BLaER1 treated with 17β-estradiol and CSF1 and Interleukin-3, amounts not matched to agents 10 nM and 100 nM (cell line): ENCODE data around the gene PLA2G3.
A peak's percentile ranks its signal among the peaks of the same experiment; 100 is the strongest.
"Not testable (repeated sequence)": the region's sequence is repeated elsewhere in the genome, so short reads cannot be mapped to it uniquely, and the experiment has no call there.

Source experiments
- H3K27ac ChIP-seq, 11 experiments: shearing (Covaris generic); formaldehyde crosslinking; 2 replicates each; pipeline ENCODE4 v1.8.1; 2022
- H3K27me3 ChIP-seq, 11 experiments: shearing (Covaris generic); formaldehyde crosslinking; 2 replicates each; pipeline ENCODE4 v1.8.1; 2022
- H3K36me3 ChIP-seq, 11 experiments: shearing (Covaris generic); formaldehyde crosslinking; 2 replicates each; pipeline ENCODE4 v1.8.1; 2022
- H3K4me1 ChIP-seq, 10 experiments: shearing (Covaris generic); formaldehyde crosslinking; 2 replicates each; pipeline ENCODE4 v1.8.1; 2022
- H3K4me2 ChIP-seq, 11 experiments: shearing (Covaris generic); formaldehyde crosslinking; 2 replicates each; pipeline ENCODE4 v1.8.1; 2022
- H3K4me3 ChIP-seq, 10 experiments: shearing (Covaris generic); formaldehyde crosslinking; 2 replicates each; pipeline ENCODE4 v1.8.1; 2022
- H3K9ac ChIP-seq, 11 experiments: shearing (Covaris generic); formaldehyde crosslinking; 2 replicates each; pipeline ENCODE4 v1.8.1; 2022
- H3K9me3 ChIP-seq, 11 experiments: shearing (Covaris generic); formaldehyde crosslinking; replicated peaks in 1 of 11; 2 replicates each; pipeline ENCODE4 v1.8.1; 2022
- H4K20me1 ChIP-seq, 11 experiments: shearing (Covaris generic); formaldehyde crosslinking; 2 replicates each; pipeline ENCODE4 v1.8.1; 2022
- Cebpa-rat ChIP-seq, 11 experiments: shearing (Covaris generic); IDR thresholded peaks; 2 replicates each; pipeline ENCODE4 v1.8.1; 2022

Gene PLA2G3

DNA sequence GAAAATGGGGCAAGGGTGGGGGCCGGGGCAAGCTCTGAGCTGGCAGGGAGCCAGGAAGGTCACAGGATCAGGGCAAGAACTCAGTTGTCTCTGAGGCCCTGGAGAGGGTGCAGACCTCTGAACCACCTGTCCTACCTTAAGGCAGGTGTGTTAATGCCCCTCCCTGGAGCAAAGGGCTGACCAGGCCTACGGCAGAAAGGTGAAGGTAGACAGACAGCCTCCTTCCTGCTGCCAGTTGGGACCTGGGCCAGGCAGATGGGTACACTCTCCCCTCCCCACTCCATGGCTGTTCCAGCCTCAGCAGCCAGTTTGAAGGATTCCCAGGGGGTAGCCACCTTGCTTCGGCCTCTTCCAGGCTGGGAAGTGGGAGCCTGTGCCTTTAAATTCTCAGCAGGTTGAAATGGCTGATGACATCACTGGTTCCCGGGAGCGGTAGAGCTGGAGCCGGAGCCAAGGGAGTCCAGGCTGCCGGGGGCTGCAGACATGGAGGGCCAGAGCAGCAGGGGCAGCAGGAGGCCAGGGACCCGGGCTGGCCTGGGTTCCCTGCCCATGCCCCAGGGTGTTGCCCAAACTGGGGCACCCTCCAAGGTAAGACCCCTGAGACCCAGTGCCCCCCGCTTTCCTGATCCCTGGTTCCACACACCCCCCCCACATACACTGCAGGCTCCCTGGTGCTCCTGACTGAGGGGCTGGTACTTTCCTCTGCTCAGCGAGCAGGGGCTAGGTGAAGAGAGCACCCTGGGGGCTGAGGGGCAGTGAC lies 17.6 kb downstream of the PLA2G3 start, which contains the start of gene INPP5J:
Gene INPP5J (plus strand): TSS at position 435 of the 760 bp plus-strand sequence. CDS start 49 bp downstream, at position 484.
- H3K4me1 ChIP-seq = peaks cover 4 to 44% (median 32%) of the 10 kb centered on the region in 10 experiments; a peak in 17 of 20 replicates
- H3K27ac ChIP-seq = no peak within 1 kb of the TSS
- H3K4me3 ChIP-seq = no peak within 1 kb of the TSS
- H3K27me3 ChIP-seq = no peaks in the 10 kb centered on the region
- no peaks in the 10 kb centered on the region for H3K9me3 ChIP-seq
- H3K4me2 ChIP-seq = peak within 1 kb of the TSS in 4 of 11 experiments; percentile 4 to 29 (median 20); a peak in 5 of 22 replicates
- H3K9ac ChIP-seq = no peak within 1 kb of the TSS
- TF ChIP-seq Cebpa-rat (IDR thresholded peaks at IDR 0.05) = no peak
- no peaks in the 10 kb centered on the region for H3K36me3 ChIP-seq
- no peaks in the 10 kb centered on the region for H4K20me1 ChIP-seq

DNA sequence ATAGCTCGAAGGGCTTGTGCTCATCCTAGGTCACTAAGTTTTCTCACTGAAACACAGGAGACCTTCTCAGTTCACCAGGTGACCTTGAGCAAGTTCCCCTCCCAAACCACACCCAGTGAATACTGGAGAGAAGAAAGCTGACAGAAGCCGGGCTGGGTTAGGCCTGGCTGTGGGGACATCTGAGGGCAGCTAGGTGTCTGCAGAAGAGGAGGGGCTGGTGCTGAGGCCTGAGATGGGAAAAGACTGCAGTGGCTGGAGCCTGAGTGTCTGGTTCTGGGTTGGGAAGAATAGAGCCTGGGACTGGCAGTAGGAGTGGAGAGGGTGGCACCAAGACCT lies 18.1 kb downstream of the PLA2G3 start:
- Histone ChIP-seq H3K27me3 (no peaks in the 10 kb centered on the region), H3K4me2 (no peak overlapping the region), H3K27ac (no peak overlapping the region), H4K20me1 (no peaks in the 10 kb centered on the region), H3K4me3 (no peak overlapping the region), H3K4me1 (peaks cover 2 to 44% (median 31%) of the 10 kb centered on the region in 10 experiments; a peak in 17 of 20 replicates), H3K36me3 (no peaks in the 10 kb centered on the region), H3K9me3 (no peaks in the 10 kb centered on the region), H3K9ac (no peak overlapping the region)
- no peak for TF ChIP-seq Cebpa-rat (IDR thresholded peaks at IDR 0.05)

DNA sequence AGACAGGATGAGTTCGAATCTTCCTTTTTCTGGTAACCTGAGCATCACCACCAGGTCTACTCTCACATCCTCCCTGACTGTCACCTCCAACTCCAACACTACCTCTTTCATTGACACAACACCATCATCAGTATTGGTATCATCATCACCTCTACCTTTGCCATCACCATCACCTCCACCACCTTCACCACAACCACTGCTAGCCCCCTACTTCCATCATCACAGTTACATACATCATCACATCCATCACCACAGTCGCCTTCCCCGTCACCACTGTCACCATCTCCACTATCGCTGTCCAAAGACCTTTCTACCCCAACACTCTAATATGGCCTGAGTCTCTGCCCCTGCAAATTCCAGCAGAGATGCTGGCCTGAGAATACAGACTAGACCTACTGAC lies 18.9 kb downstream of the PLA2G3 start:
- Histone ChIP-seq H3K4me1 (peaks cover 0 to 39% (median 24%) of the 10 kb centered on the region in 10 experiments; a peak in 17 of 20 replicates), H3K9ac (no peak overlapping the region), H3K4me3 (no peak overlapping the region), H3K9me3 (no peaks in the 10 kb centered on the region), H3K4me2 (no peak overlapping the region), H3K27me3 (no peaks in the 10 kb centered on the region), H3K36me3 (no peaks in the 10 kb centered on the region), H3K27ac (no peak overlapping the region), H4K20me1 (no peaks in the 10 kb centered on the region)
- no peak for TF ChIP-seq Cebpa-rat (IDR thresholded peaks at IDR 0.05)

DNA sequence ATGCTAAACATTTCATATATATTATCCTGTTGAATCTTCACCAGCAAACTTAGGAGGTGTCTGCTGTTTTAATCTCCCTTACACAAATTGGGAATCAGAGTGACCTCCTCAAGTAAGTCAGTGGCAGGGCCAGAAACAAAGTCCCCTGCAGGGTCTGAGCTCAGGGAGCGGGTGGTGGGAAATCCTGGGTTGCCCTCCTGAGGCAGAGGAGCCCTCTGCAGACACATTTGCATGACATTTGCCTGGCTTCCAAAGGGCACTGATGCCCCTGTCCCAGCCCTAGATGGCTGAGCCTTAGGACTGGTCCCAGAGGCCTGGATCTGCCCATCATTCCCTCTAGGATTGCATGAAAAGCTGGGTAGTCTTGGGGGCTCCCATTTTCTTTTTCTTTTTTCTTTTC lies 19.7 kb downstream of the PLA2G3 start:
- TF ChIP-seq Cebpa-rat (IDR thresholded peaks at IDR 0.05) = no peak
- H3K4me2 ChIP-seq = peak overlapping the region in 4 of 11 experiments; percentile 5 to 24 (median 16); a peak in 3 of 22 replicates
- H3K27me3 ChIP-seq = no peaks in the 10 kb centered on the region
- no peak overlapping the region for H3K27ac ChIP-seq
- no peaks in the 10 kb centered on the region for H3K9me3 ChIP-seq
- H3K4me3 ChIP-seq = no peak overlapping the region
- H3K9ac ChIP-seq = no peak overlapping the region
- no peaks in the 10 kb centered on the region for H4K20me1 ChIP-seq
- H3K36me3 ChIP-seq = no peaks in the 10 kb centered on the region
- peaks cover 0 to 31% (median 16%) of the 10 kb centered on the region in 10 experiments; a peak in 13 of 20 replicates for H3K4me1 ChIP-seq

DNA sequence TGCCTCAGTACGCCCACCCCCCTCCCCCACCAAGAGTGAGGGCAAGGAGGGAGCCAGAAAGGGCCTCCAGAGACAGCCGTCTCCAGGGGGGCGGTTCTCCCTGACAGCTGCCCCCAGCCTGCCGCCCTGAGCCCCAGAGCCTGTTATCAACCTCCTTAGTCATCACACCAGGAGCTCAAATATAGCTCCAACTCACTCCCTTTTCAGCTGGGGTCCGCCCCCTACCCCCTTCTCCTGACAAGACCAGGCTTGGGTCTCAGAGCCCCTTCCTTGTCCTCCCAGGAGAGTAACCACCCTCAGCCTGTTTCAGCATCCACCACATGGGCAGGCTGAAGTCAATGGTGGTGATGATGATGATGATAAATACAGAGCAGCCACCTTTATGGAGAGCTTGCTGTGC lies 20.1 kb downstream of the PLA2G3 start:
- no peak overlapping the region for H3K9ac ChIP-seq
- peaks cover 0 to 27% (median 12%) of the 10 kb centered on the region in 10 experiments; a peak in 12 of 20 replicates for H3K4me1 ChIP-seq
- no peaks in the 10 kb centered on the region for H3K27me3 ChIP-seq
- peak overlapping the region in 5 of 11 experiments; percentile 5 to 24 (median 9); a peak in 3 of 22 replicates for H3K4me2 ChIP-seq
- H3K36me3 ChIP-seq = no peaks in the 10 kb centered on the region
- no peak overlapping the region for H3K27ac ChIP-seq
- no peak for TF ChIP-seq Cebpa-rat (IDR thresholded peaks at IDR 0.05)
- no peaks in the 10 kb centered on the region for H4K20me1 ChIP-seq
- no peak overlapping the region for H3K4me3 ChIP-seq
- no peaks in the 10 kb centered on the region for H3K9me3 ChIP-seq

DNA sequence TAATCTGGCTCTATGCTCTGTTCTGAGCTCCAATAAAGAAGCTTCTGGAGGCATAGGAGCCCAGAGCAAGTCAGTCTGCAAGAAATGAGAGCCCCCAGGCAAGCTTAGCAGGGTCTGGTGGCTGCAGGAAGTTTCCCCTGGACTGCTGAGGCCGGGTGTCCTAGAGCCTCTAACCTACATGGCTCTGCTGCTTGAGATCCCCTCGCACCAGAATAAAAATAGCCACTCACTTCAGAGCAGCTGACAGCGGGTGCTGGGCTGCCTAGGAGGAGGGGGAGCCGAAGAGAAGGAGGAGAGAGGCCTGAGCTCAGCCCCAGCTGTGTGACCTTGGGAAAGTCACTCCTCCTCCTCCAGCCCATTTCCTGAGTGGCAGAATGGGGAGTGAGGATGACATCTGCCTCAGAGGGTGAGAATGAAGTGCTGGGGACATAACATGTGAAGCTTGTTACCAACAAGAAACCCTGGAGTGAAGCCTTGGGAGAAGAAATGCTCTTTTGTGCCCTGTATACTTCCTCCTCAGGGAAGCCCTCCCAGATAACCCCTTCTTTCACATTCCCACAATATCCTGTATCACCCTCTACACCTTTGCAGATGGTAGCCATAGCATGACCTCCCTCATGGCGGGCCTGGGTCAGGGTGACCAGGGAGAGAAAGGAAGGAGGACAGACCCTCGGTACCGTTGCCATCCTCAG lies 21.1 kb downstream of the PLA2G3 start:
- H3K4me1 ChIP-seq = peaks cover 0 to 23% (median 10%) of the 10 kb centered on the region in 10 experiments; a peak in 11 of 20 replicates
- no peaks in the 10 kb centered on the region for H3K27me3 ChIP-seq
- no peak overlapping the region for H3K4me3 ChIP-seq
- H4K20me1 ChIP-seq = no peaks in the 10 kb centered on the region
- 0 out of 22 replicates have a peak overlapping the region, but pooled peaks of 1 of the 11 experiments have one; percentile 13 for H3K27ac ChIP-seq
- H3K9me3 ChIP-seq = no peaks in the 10 kb centered on the region
- peak overlapping the region in 7 of 11 experiments; percentile 3 to 36 (median 25); a peak in 9 of 22 replicates for H3K4me2 ChIP-seq
- 0 out of 22 replicates have a peak overlapping the region, but pooled peaks of 1 of the 11 experiments have one; percentile 11 for H3K9ac ChIP-seq
- TF ChIP-seq Cebpa-rat (IDR thresholded peaks at IDR 0.05) = no peak
- H3K36me3 ChIP-seq = no peaks in the 10 kb centered on the region

DNA sequence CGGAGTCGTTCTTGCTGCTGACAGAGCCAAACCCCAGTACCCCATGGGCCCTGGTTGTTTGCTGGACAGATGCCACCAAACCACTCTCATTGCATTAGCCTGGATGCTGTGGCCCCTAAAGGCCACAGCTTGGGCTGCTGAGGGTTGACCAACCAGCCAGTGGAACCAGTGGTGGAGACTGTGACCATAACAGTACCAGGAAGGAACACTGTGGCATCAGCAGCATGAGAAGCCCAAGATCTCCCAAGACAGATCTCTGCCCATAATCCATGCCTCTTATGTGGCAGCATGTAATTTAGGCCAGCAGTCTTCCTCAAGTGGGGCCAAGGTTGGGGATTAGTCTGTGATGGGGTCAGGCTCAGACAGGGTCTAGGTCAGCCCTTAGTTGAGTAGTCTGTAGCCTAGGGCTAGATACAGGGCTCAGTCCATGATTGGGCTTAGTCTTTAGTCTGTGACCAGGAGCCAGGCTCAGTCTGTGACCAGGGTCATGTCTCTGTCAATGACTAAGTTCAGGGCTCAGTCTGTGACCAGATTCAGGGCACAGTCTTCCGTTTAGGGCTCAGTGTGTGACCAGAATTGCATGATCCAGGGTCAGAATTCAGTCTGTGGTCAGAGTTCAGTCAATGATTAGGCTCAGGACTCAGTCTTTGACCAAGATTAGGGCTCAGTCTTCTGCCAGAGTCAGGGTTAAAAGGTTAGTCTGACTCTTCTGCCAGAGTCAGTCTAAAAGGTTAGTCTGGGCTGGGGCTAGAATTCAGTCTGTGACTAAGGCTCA lies 22.1 kb downstream of the PLA2G3 start:
- H3K4me2 ChIP-seq = peak overlapping the region in 4 of 11 experiments; percentile 3 to 36 (median 30); a peak in 4 of 22 replicates
- no peak overlapping the region for H3K9ac ChIP-seq
- H4K20me1 ChIP-seq = no peaks in the 10 kb centered on the region
- peaks cover 0 to 23% (median 10%) of the 10 kb centered on the region in 10 experiments; a peak in 11 of 20 replicates for H3K4me1 ChIP-seq
- no peaks in the 10 kb centered on the region for H3K9me3 ChIP-seq
- H3K4me3 ChIP-seq = no peak overlapping the region
- no peaks in the 10 kb centered on the region for H3K27me3 ChIP-seq
- H3K27ac ChIP-seq = no peak overlapping the region
- no peaks in the 10 kb centered on the region for H3K36me3 ChIP-seq
- no peak for TF ChIP-seq Cebpa-rat (IDR thresholded peaks at IDR 0.05)

DNA sequence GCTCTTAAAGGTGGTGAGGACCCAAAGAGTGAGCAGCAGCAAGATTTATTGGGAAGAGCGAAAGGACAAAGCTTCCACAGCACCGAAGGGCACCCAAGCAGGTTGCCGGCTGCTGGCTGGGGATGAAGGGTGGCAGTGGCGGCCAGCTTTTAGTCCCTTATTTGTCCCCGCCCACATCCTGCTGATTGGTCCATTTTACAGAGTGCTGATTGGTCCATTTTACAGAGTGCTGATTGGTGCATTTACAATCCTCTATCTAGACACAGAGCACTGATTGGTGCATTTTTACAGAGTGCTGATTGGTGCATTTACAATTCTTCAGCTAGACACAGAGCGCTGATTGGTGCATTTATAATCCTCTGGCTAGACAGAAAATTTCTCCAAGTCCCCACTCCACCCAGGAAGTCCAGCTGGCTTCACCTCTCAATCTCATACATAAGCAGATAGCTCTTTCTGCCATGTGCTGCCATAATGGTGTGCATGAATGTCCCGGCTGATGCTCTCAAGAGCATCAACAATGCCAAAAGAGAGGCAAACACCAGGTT lies 27.7 kb downstream of the PLA2G3 start:
- not testable (repeated sequence) for H3K4me2 ChIP-seq, H3K27me3 ChIP-seq, H4K20me1 ChIP-seq, H3K9ac ChIP-seq, H3K36me3 ChIP-seq, H3K27ac ChIP-seq, H3K4me3 ChIP-seq
- Histone ChIP-seq H3K9me3 (peaks cover 8 to 20% (median 14%) of the 10 kb centered on the region in 11 experiments), H3K4me1 (peaks cover 8 to 16% (median 13%) of the 10 kb centered on the region in 10 experiments)
